ENCODE measurements around the gene SUCO. TPM values are rescaled to one million over a fixed set of nuclear protein-coding genes. Genes with fewer than 3 reads are reported as not detected.

Gene SUCO
- total RNA-seq, 2 experiments from 2014 or later, result 22.9 to 42.3 TPM

GRCh38 chr1:172574080-172574479 lies 41.1 kb downstream of the SUCO start:
- Histone ChIP-seq H3K4me3 (ENCODE audit: low read depth, low read length, poor library complexity, severe bottlenecking) (no peak overlapping the region), H3K27ac (ENCODE audit: low read depth, low read length, poor library complexity, severe bottlenecking) (no peak overlapping the region), H3K9me3 (ENCODE audit: low read length) (peaks cover 5% of the 10 kb centered on the region; the same call in 1 of the 2 replicates), H3K4me2 (ENCODE audit: low read length) (no peak overlapping the region), H4K20me1 (ENCODE audit: insufficient read depth, low read length) (no peaks in the 10 kb centered on the region), H3K36me3 (ENCODE audit: insufficient read depth, low read length) (peaks cover 71% of the 10 kb centered on the region), H2AFZ (ENCODE audit: low read length) (no peak overlapping the region), H3K9me2 (ENCODE audit: insufficient read depth, low read length) (no peaks in the 10 kb centered on the region), H3K4me1 (ENCODE audit: insufficient read depth, low read length, poor library complexity, severe bottlenecking) (no peaks in the 10 kb centered on the region), H3K79me2 (ENCODE audit: insufficient read depth, low read depth, low read length) (no peaks in the 10 kb centered on the region)
- DNase-seq (ENCODE audit: low spot score), result no peak
- BruUV-seq (replicated peaks), result no TSS peak
- ChIA-PET POLR2A (no interaction called here), CTCF (ENCODE audit: unreplicated experiment) (no interaction called here)
- no peak for TF ChIP-seq CTCF (conservative IDR thresholded peaks at IDR 0.05; ENCODE audit: low read length)
- intact Hi-C loops (cut with micrococcal nuclease; ENCODE audit: unreplicated experiment), result no loop called here

GRCh38 chr1:172578586-172578985 lies 45.6 kb downstream of the SUCO start:
- Histone ChIP-seq H2AFZ (ENCODE audit: low read length) (no peak overlapping the region), H3K27ac (ENCODE audit: low read depth, low read length, poor library complexity, severe bottlenecking) (no peak overlapping the region), H3K9me2 (ENCODE audit: insufficient read depth, low read length) (no peaks in the 10 kb centered on the region), H3K4me3 (ENCODE audit: low read depth, low read length, poor library complexity, severe bottlenecking) (no peak overlapping the region), H3K79me2 (ENCODE audit: insufficient read depth, low read depth, low read length) (no peaks in the 10 kb centered on the region), H3K36me3 (ENCODE audit: insufficient read depth, low read length) (peaks cover 79% of the 10 kb centered on the region), H4K20me1 (ENCODE audit: insufficient read depth, low read length) (no peaks in the 10 kb centered on the region), H3K9me3 (ENCODE audit: low read length) (no peaks in the 10 kb centered on the region), H3K4me2 (ENCODE audit: low read length) (no peak overlapping the region), H3K4me1 (ENCODE audit: insufficient read depth, low read length, poor library complexity, severe bottlenecking) (no peaks in the 10 kb centered on the region)
- BruUV-seq (replicated peaks), result no TSS peak
- ChIA-PET POLR2A (interaction anchor here (0.6 to 0.7 kb wide), 3 partner anchors 29 to 648 kb away, joined by 3 to 4 read pairs (median 3); no protein-coding TSS in a partner anchor), CTCF (ENCODE audit: unreplicated experiment) (no interaction called here)
- no peak for TF ChIP-seq EZH2phosphoT487 (IDR thresholded peaks at IDR 0.05; ENCODE audit: borderline replicate concordance, low read depth, low read length)
- TF ChIP-seq CTCF (conservative IDR thresholded peaks at IDR 0.05; ENCODE audit: low read length), result no peak
- no peak for DNase-seq (ENCODE audit: low spot score)
- intact Hi-C loops (cut with micrococcal nuclease; ENCODE audit: unreplicated experiment), result no loop called here

GRCh38 chr1:172581273-172581672 lies 48.3 kb downstream of the SUCO start:
- no peaks in the 10 kb centered on the region for H3K79me2 ChIP-seq (ENCODE audit: insufficient read depth, low read depth, low read length)
- H4K20me1 ChIP-seq (ENCODE audit: insufficient read depth, low read length), result no peaks in the 10 kb centered on the region
- H3K27ac ChIP-seq (ENCODE audit: low read depth, low read length, poor library complexity, severe bottlenecking), result no peak overlapping the region
- H3K9me2 ChIP-seq (ENCODE audit: insufficient read depth, low read length), result no peaks in the 10 kb centered on the region
- H3K36me3 ChIP-seq (ENCODE audit: insufficient read depth, low read length), result peaks cover 71% of the 10 kb centered on the region
- H3K4me1 ChIP-seq (ENCODE audit: insufficient read depth, low read length, poor library complexity, severe bottlenecking), result no peaks in the 10 kb centered on the region
- no peak for TF ChIP-seq CTCF (conservative IDR thresholded peaks at IDR 0.05; ENCODE audit: low read length)
- no peak for TF ChIP-seq EZH2phosphoT487 (IDR thresholded peaks at IDR 0.05; ENCODE audit: borderline replicate concordance, low read depth, low read length)
- DNase-seq (ENCODE audit: low spot score), result no peak
- BruUV-seq (replicated peaks), result no TSS peak
- intact Hi-C loops (cut with micrococcal nuclease; ENCODE audit: unreplicated experiment), result no loop called here
- H3K4me3 ChIP-seq (ENCODE audit: low read depth, low read length, poor library complexity, severe bottlenecking), result no peak overlapping the region
- CTCF ChIA-PET (ENCODE audit: unreplicated experiment), result no interaction called here
- no peak overlapping the region for H2AFZ ChIP-seq (ENCODE audit: low read length)
- POLR2A ChIA-PET, result interaction anchor here (0.7 to 0.8 kb wide), 2 partner anchors 50 to 1146 kb away, joined by 3 to 6 read pairs; no protein-coding TSS in a partner anchor
- H3K9me3 ChIP-seq (ENCODE audit: low read length), result no peaks in the 10 kb centered on the region
- no peak overlapping the region for H3K4me2 ChIP-seq (ENCODE audit: low read length)

Data from OCI-LY7 (cell line).